ENCODE data around the gene PLXNA4. TPM values are rescaled to one million over a fixed set of nuclear protein-coding genes. Genes with fewer than 3 reads are reported as not detected.

The PLXNA4 gene
- total and polyA plus RNA-seq, 12 donors: 0.83 to 17.0 (median 11.5) TPM

DNA sequence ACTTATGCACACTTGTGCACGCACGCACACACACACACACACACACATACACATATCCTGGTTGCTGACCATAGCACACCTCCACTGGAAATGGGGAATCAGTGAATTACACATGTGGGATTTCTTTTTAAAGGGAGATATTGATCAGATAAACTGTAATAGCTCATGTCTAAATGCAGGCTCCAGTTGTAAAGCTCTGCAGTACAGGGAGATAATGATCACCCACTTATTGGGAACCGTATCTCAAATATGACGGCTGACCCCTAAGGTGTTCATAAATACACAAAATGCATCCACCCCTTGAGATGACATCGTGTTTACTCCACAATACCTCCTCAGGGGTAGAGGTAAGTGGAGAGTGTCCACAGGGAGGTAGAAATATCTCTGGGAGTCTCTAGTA, 79.2 kb downstream of the PLXNA4 start:
- no peak for ATAC-seq
- H3K4me1 ChIP-seq: peaks cover 6 to 41% (median 17%) of the 10 kb centered on the region in 9 donors
- TF ChIP-seq, protein P1, sequence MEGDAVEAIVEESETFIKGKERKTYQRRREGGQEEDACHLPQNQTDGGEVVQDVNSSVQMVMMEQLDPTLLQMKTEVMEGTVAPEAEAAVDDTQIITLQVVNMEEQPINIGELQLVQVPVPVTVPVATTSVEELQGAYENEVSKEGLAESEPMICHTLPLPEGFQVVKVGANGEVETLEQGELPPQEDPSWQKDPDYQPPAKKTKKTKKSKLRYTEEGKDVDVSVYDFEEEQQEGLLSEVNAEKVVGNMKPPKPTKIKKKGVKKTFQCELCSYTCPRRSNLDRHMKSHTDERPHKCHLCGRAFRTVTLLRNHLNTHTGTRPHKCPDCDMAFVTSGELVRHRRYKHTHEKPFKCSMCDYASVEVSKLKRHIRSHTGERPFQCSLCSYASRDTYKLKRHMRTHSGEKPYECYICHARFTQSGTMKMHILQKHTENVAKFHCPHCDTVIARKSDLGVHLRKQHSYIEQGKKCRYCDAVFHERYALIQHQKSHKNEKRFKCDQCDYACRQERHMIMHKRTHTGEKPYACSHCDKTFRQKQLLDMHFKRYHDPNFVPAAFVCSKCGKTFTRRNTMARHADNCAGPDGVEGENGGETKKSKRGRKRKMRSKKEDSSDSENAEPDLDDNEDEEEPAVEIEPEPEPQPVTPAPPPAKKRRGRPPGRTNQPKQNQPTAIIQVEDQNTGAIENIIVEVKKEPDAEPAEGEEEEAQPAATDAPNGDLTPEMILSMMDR (IDR thresholded peaks at IDR 0.05): no peak
- H3K4me3 ChIP-seq: no peak overlapping the region
- intact Hi-C loops (cut with DNase I): loop anchor here in 1 of 10 donors (10.0 kb wide), 1 partner anchor 102 kb away; no protein-coding TSS in a partner anchor
- no peaks in the 10 kb centered on the region for H3K27me3 ChIP-seq
- no peak overlapping the region for H3K27ac ChIP-seq
- H3K9me3 ChIP-seq: no peaks in the 10 kb centered on the region
- WGBS, 2 donors: 90% methylated on average over 5 of the region's 5 CpGs
- no peaks in the 10 kb centered on the region for H3K36me3 ChIP-seq
- no peak for DNase-seq

DNA sequence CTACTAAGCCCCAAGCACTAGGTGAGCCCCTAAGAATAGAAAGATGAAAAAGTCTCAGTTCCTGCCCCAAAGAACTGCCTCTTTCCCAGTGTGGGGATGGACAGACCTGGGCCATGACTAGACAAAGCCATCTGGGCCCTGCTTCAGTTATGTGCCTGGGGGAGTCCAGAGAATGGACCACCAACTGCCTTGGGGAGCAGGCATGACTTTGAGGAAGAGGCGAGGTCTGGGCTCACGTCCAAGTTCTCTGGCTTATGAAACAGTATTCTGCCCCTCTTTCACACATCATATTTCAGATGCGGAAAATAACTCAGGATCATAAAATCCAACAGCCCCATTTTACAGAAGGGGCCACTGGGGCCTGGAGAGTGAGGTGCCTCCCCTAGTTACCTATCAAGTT, 80.3 kb downstream of the PLXNA4 start:
- H3K9me3 ChIP-seq: no peaks in the 10 kb centered on the region
- ATAC-seq: no peak
- intact Hi-C loops (cut with DNase I): loop anchor here in 1 of 10 donors (10.0 kb wide), 1 partner anchor 101 kb away; no protein-coding TSS in a partner anchor
- no peak for DNase-seq
- H3K36me3 ChIP-seq: no peaks in the 10 kb centered on the region
- H3K4me3 ChIP-seq: no peak overlapping the region
- 70 to 74% methylated on average over 3 of the region's 3 CpGs for WGBS, 2 donors
- H3K4me1 ChIP-seq: peaks cover 4 to 34% (median 13%) of the 10 kb centered on the region in 9 donors
- TF ChIP-seq, protein P1 (IDR thresholded peaks at IDR 0.05): no peak
- H3K27me3 ChIP-seq: no peaks in the 10 kb centered on the region
- no peak overlapping the region for H3K27ac ChIP-seq

GRCh38 chr7:132494474-132494873, 81.8 kb downstream of the PLXNA4 start:
- TF ChIP-seq, protein P1 (IDR thresholded peaks at IDR 0.05): no peak
- H3K27me3 ChIP-seq: no peaks in the 10 kb centered on the region
- peaks cover 0 to 28% (median 9%) of the 10 kb centered on the region in 9 donors for H3K4me1 ChIP-seq
- intact Hi-C loops (cut with DNase I): loop anchor here in 1 of 10 donors (10.0 kb wide), 1 partner anchor 100 kb away; no protein-coding TSS in a partner anchor
- no peak overlapping the region for H3K27ac ChIP-seq
- 92 to 94% methylated on average over 12 of the region's 12 CpGs for WGBS, 2 donors
- H3K36me3 ChIP-seq: no peaks in the 10 kb centered on the region
- ATAC-seq (no peak), DNase-seq (no peak)
- H3K4me3 ChIP-seq: no peak overlapping the region
- H3K9me3 ChIP-seq: no peaks in the 10 kb centered on the region

DNA sequence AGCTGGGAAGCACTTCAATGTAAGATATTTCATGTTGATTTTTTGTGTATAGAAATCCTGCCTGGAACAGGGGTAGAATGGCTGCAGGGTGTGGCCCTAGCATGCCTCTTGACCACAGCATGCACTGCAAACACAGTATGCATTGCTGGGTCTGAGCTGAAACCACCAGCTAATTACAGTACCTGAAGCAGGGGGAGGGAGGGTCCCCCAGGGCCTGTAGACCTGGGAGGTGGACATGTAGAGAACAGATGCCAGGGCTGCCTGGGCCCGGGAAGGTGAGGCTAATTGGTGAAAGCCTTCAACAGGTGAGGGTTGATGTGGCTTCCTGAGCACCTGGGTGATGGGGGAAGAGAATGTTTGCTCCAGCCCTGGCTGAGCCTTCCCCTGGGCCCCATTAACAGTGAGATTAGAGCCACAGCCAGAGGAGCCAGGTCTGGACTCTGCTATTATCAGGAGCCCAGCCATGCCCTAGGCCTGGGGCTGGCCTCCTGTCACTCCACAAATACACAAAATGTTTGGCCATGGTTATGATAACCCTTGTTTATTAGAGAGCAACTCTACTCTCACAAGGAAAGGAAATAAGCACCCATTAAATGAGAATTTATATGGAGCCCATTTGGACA, 83.3 kb downstream of the PLXNA4 start:
- WGBS, 2 donors: 74 to 87% methylated on average over 1 of the region's 1 CpG
- ATAC-seq: peak in 1 of 8 donors; percentile 25

More for the DNA sequence above, 83.3 kb downstream of the PLXNA4 start:
- no peaks in the 10 kb centered on the region for H3K27me3 ChIP-seq
- no peak overlapping the region for H3K4me3 ChIP-seq
- DNase-seq: no peak
- H3K4me1 ChIP-seq: peaks cover 0 to 30% (median 12%) of the 10 kb centered on the region in 9 donors
- H3K9me3 ChIP-seq: no peaks in the 10 kb centered on the region
- no peak overlapping the region for H3K27ac ChIP-seq
- TF ChIP-seq, protein P1 (IDR thresholded peaks at IDR 0.05): no peak
- intact Hi-C loops (cut with DNase I): loop anchor here in 1 of 10 donors (10.0 kb wide), 1 partner anchor 98 kb away; no protein-coding TSS in a partner anchor
- H3K36me3 ChIP-seq: no peaks in the 10 kb centered on the region

Data from heart right ventricle (tissue), 16 donors.